ENCODE measurements around the gene SNRNP48.

- no peak for TF ChIP-seq CTCF (IDR thresholded peaks at IDR 0.05 in 4 of 5, conservative IDR thresholded peaks at IDR 0.05 in 1 of 5)
- no peak for TF ChIP-seq POLR2A (IDR thresholded peaks at IDR 0.05)
Measured at GRCh38 chr6:7580537-7580926, 9.5 kb upstream of the SNRNP48 start.

All from gastrocnemius medialis (tissue), 4 donors.